Activated CD4-positive, alpha-beta T cell treated with anti-CD3 and anti-CD28 coated beads, Interleukin-2, Interleukin-6, amounts not matched to agents 100 ng/mL and 50 ng/mL, durations not matched to agents 16 hours and 8 hours (primary cell): ENCODE data around the gene SPESP1.

Source experiments
- DNase-seq: peaks from one replicate; pipeline ENCODE4 v3.0.0-alpha.2; 2020

The SPESP1 gene

GRCh38 chr15:68993276-68993675 is 63.0 kb downstream of the SPESP1 start:
- DNase-seq, result no peak

DNA sequence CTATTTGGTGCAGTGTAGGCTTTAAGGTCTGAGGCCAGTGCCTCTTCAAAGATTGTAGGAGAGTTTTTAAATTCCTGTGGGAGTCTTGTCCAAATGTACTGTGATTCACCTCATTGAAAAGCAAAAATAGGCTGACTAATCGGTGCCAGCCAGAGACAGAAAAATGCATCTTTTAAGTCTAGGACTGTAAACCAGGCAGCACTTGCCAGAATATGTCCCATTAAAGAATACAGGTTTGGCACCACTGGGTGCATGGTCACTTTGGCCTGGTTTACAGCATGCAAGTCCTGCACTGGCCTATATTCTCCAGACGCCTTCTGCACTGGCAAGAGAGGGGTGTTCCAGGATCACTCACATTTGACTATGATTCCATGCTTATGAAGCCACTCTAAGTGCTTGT is 63.8 kb downstream of the SPESP1 start:
- no peak for DNase-seq

GRCh38 chr15:68994981-68995761 is 64.8 kb downstream of the SPESP1 start:
- no peak for DNase-seq
